ENCODE results near the gene PLA2G3.

- TF ChIP-seq EP300 (IDR thresholded peaks at IDR 0.05) (no peak), POLR2AphosphoS5 (IDR thresholded peaks at IDR 0.05) (peak in 1 of 2 donors; percentile 23)
These were observed 17.6 kb downstream of the PLA2G3 start, which contains the start of gene INPP5J for GRCh38 chr22:31122532-31123291.

All from esophagus muscularis mucosa (tissue), 3 donors.